Hepatocyte (in vitro differentiated cells): Measurements from ENCODE around the gene CR2. TPM values are rescaled to one million over a fixed set of nuclear protein-coding genes. Genes with fewer than 3 reads are reported as not detected.
"Not testable (repeated sequence)": the region's sequence is repeated elsewhere in the genome, so short reads cannot be mapped to it uniquely, and the experiment has no call there.

Source experiments
- DNase-seq: peaks from one replicate; pipeline ENCODE4 v3.0.0-alpha.2; 2016; ENCODE audit warnings: low spot score
- H2AFZ ChIP-seq: fragments of 200-600 bp; sonication (generic); 2 replicates; pipeline ENCODE4 v1.6.0; 2016; ENCODE audit warnings: antibody characterized with exemption, mild to moderate bottlenecking
- H3K27ac ChIP-seq: fragments of 200-600 bp; sonication (generic); 2 replicates; pipeline ENCODE4 v1.5.1; 2016; ENCODE audit warnings: mild to moderate bottlenecking
- H3K27me3 ChIP-seq: fragments of 200-600 bp; sonication (generic); 2 replicates; pipeline ENCODE4 v1.6.1; 2016
- H3K36me3 ChIP-seq: fragments of 200-600 bp; sonication (generic); replicated peaks from 2 replicates; pipeline ENCODE4 v1.5.1; 2016; ENCODE audit warnings: low read depth; ENCODE audit not compliant: insufficient read depth
- H3K4me1 ChIP-seq: fragments of 200-600 bp; sonication (generic); 2 replicates; pipeline ENCODE4 v1.5.1; 2016; ENCODE audit warnings: mild to moderate bottlenecking, moderate library complexity; ENCODE audit not compliant: insufficient read depth
- H3K4me2 ChIP-seq: fragments of 200-600 bp; sonication (generic); 2 replicates; pipeline ENCODE4 v1.6.0; 2016
- H3K4me3 ChIP-seq: fragments of 200-600 bp; sonication (generic); 2 replicates; pipeline ENCODE4 v1.5.1; 2016; ENCODE audit warnings: mild to moderate bottlenecking
- H3K79me2 ChIP-seq: fragments of 200-600 bp; sonication (generic); 2 replicates; pipeline ENCODE4 v1.6.0; 2017; ENCODE audit warnings: mild to moderate bottlenecking
- H3K9me2 ChIP-seq: fragments of 200-600 bp; sonication (generic); replicated peaks from 2 replicates; pipeline ENCODE4 v1.6.0; 2017; ENCODE audit warnings: mild to moderate bottlenecking; ENCODE audit not compliant: insufficient read depth
- H3K9me3 ChIP-seq: fragments of 200-600 bp; sonication (generic); 2 replicates; pipeline ENCODE4 v1.5.1; 2016; ENCODE audit warnings: low read depth, mild to moderate bottlenecking
- H4K20me1 ChIP-seq: fragments of 200-600 bp; sonication (generic); 2 replicates; pipeline ENCODE4 v1.6.0; 2016; ENCODE audit warnings: mild to moderate bottlenecking; ENCODE audit not compliant: insufficient read depth, poor library complexity, severe bottlenecking
- EZH2 ChIP-seq: fragments of 200-600 bp; sonication (generic); IDR thresholded peaks from 2 replicates; pipeline ENCODE4 v1.6.1; 2016; ENCODE audit warnings: antibody characterized with exemption, mild to moderate bottlenecking, borderline replicate concordance
- EZH2phosphoT487 ChIP-seq: fragments of 200-600 bp; sonication (generic); IDR thresholded peaks from one replicate; pipeline ENCODE4 v1.6.1; 2018; ENCODE audit warnings: antibody characterized with exemption, mild to moderate bottlenecking, low read depth, moderate library complexity; ENCODE audit not compliant: unreplicated experiment, severe bottlenecking
- WGBS: methylation state at CpG from one replicate; pipeline ENCODE4 v1.1.6; 2016; ENCODE audit warnings: low lambda C conversion rate; ENCODE audit errors: missing lambda C conversion rate; 5-methylcytosine and 5-hydroxymethylcytosine counted together
- polyA plus RNA-seq: library from polyadenylated mRNA; unstranded; fragments of >200 nt; fragmentation: Nextera tagmentation; extraction: Ambion mirVana; gene quantifications from 2 replicates; pipeline ENCODE4 v1.2.1, GENCODE V29; 2016
- total RNA-seq: library from RNA; depleted of rRNA; stranded (reverse); fragments of >200 nt; gene quantifications from 2 replicates; pipeline ENCODE4 v1.2.3, GENCODE V29; 2014
- TF ChIP-seq, protein P1 (sequence below): fragments of 200-600 bp; sonication (generic); IDR thresholded peaks from 2 replicates; pipeline ENCODE4 v1.5.1; 2016; ENCODE audit warnings: antibody characterized with exemption, mild to moderate bottlenecking; ENCODE audit not compliant: poor library complexity

The CR2 gene
- total and polyA plus RNA-seq, 2 experiments from 2014 or later = 0.17 TPM; not detected in 1

DNA sequence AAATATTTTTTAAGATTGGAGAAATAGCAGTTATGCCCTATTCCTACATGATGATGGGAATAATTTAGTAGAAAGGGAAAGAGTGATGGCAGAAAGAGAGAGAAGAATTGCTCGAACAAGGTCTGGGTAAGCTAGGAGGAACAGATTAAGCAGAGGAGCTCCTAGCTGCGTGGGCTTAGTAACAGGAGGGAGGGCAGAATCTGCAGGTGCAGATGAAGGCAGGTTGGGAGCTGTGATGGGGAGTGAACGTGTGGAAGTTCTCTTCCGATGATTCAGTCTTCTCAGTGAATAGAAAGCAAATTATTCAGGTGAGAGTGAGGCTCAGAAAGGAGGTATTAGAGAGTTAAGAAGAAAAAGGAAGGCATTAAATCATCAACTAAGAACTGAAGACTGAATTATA, 33.5 kb downstream of the CR2 start:
- Histone ChIP-seq H3K27me3 (peaks cover 26% of the 10 kb centered on the region), H3K4me2 (no peak overlapping the region), H3K4me1 (no peaks in the 10 kb centered on the region), H3K27ac (no peak overlapping the region), H3K79me2 (no peaks in the 10 kb centered on the region), H3K9me2 (no peaks in the 10 kb centered on the region), H4K20me1 (no peaks in the 10 kb centered on the region), H3K9me3 (no peaks in the 10 kb centered on the region), H3K36me3 (no peaks in the 10 kb centered on the region), H3K4me3 (no peak overlapping the region), H2AFZ (no peak overlapping the region)
- DNase-seq = no peak
- TF ChIP-seq EZH2 (no peak), EZH2phosphoT487 (no peak)
- 86% methylated on average over 4 of the region's 4 CpGs for WGBS

DNA sequence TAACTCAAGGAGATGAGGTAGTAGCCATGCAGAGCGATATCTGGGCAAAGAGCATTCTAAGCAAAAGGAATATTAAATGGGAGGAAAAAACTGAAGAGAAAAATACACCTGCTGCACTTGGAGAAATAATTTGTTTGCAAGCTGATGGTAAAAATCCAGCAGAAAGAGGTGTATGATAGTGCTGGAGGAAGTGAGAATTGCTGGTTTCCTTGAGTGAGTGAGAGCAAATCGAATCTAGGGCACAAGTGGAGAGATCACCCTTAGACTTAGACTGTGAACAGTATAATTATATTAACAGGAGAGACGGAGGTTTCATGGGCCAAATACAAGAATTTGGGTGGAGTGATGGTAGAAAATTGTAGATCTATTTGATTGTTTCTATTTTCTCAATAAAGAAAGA, 39.1 kb downstream of the CR2 start:
- 84% methylated on average over 3 of the region's 3 CpGs for WGBS
- no peaks in the 10 kb centered on the region for H4K20me1 ChIP-seq
- no peak for DNase-seq
- H3K27ac ChIP-seq = no peak overlapping the region
- no peak for TF ChIP-seq EZH2
- TF ChIP-seq, protein P1, sequence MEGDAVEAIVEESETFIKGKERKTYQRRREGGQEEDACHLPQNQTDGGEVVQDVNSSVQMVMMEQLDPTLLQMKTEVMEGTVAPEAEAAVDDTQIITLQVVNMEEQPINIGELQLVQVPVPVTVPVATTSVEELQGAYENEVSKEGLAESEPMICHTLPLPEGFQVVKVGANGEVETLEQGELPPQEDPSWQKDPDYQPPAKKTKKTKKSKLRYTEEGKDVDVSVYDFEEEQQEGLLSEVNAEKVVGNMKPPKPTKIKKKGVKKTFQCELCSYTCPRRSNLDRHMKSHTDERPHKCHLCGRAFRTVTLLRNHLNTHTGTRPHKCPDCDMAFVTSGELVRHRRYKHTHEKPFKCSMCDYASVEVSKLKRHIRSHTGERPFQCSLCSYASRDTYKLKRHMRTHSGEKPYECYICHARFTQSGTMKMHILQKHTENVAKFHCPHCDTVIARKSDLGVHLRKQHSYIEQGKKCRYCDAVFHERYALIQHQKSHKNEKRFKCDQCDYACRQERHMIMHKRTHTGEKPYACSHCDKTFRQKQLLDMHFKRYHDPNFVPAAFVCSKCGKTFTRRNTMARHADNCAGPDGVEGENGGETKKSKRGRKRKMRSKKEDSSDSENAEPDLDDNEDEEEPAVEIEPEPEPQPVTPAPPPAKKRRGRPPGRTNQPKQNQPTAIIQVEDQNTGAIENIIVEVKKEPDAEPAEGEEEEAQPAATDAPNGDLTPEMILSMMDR = no peak
- TF ChIP-seq EZH2phosphoT487 = no peak
- H3K9me3 ChIP-seq = no peaks in the 10 kb centered on the region
- H3K4me2 ChIP-seq = no peak overlapping the region
- peaks cover 4% of the 10 kb centered on the region for H3K4me1 ChIP-seq
- no peak overlapping the region for H3K4me3 ChIP-seq
- no peaks in the 10 kb centered on the region for H3K79me2 ChIP-seq
- H3K27me3 ChIP-seq = peaks cover 61% of the 10 kb centered on the region
- no peaks in the 10 kb centered on the region for H3K36me3 ChIP-seq
- no peaks in the 10 kb centered on the region for H3K9me2 ChIP-seq
- no peak overlapping the region for H2AFZ ChIP-seq

DNA sequence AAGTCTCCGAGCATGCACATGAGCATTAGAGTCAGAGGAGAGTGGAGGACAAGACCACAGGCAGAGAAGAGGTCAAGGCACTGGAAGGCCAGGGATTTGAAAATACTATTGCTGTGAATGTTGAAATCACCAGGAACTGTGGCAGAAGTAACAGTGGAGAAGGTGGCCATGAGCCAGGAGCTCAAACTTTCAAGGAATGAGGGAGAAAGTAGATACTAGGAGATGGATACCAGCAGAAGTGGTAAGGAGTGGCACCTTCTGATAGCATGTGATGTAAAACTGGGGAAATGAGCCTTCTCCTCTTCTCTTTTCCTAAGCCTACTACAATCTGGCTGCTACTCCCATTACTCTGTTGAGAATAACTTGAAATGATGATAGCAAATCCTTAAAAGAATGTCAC, 40.0 kb downstream of the CR2 start:
- no peak for TF ChIP-seq EZH2
- Histone ChIP-seq H3K27ac (no peak overlapping the region), H3K36me3 (no peaks in the 10 kb centered on the region), H3K79me2 (no peaks in the 10 kb centered on the region), H3K4me3 (no peak overlapping the region), H3K9me3 (no peaks in the 10 kb centered on the region), H3K9me2 (no peaks in the 10 kb centered on the region), H3K4me2 (no peak overlapping the region), H3K4me1 (peaks cover 4% of the 10 kb centered on the region), H3K27me3 (peaks cover 65% of the 10 kb centered on the region), H4K20me1 (no peaks in the 10 kb centered on the region), H2AFZ (no peak overlapping the region)
- 96% methylated on average over 1 of the region's 1 CpG for WGBS
- no peak for DNase-seq

DNA sequence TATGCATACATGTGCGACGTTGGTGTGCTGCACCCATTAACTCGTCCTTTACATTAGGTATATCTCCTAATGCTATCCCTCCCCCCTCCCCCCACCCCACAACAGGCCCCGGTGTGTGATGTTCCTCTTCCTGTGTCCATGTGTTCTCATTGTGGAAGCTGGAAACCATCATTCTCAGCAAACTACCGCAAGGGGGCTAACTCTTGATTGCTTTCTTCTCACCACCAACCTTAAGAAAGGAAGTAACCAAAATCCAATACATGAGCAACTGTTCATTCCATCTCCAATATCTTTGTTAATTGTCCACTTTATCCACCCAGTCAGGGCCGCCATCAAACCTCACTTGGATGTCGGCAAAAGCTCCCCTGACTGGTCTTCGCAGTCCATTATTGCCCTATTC, 41.2 kb downstream of the CR2 start:
- not testable (repeated sequence) for H3K27ac ChIP-seq, H3K4me3 ChIP-seq, H3K9me3 ChIP-seq, H3K4me1 ChIP-seq, H3K36me3 ChIP-seq, H3K79me2 ChIP-seq, H2AFZ ChIP-seq, H4K20me1 ChIP-seq, DNase-seq, H3K9me2 ChIP-seq
- Histone ChIP-seq H3K4me2 (peak overlapping the region; percentile 95), H3K27me3 (peaks cover 66% of the 10 kb centered on the region)
- WGBS = 81% methylated on average over 8 of the region's 8 CpGs

DNA sequence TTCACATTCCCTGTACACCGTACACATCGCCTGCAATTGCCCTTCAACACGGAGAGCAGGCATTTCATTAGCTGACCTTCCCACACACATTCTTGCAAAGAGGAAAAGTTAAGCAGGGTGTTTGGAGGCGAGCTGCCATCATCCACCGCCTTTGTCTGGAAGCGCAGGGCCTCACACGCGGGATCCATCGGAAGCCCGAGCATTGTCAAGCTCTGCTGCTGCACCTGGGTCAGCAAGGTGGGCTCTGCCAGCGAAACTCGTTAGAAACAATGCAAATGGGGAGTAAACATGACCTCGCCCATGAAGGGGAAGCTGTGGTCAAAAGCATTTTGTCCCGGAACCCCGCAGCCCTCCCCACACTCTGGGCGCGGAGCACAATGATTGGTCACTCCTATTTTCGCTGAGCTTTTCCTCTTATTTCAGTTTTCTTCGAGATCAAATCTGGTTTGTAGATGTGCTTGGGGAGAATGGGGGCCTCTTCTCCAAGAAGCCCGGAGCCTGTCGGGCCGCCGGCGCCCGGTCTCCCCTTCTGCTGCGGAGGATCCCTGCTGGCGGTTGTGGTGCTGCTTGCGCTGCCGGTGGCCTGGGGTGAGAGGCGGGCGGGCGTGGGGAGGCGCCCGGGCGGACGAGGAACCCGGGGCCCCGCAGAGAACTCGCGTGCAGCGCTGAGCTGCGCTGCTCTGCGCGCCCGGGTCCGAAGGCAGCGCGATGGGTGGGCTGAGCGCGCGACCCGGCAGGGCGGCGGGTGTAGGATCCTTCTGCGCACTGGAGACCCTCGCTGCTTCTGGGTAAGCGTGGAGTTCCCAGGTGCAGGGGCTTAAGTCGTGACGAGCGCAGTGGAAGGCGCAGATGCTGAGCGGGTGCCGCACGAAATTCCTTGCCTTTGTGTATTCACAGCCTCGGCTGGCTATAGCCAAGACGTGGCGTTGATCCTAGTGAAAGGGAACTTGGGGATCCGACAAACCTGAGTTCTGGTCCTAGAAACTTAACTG, 42.0 kb downstream of the CR2 start, which contains the start of gene CR1:
TSS of gene CR1 (plus strand) at position 357 of the 992 bp plus-strand sequence. CDS start at position 468, 111 bp downstream.
- WGBS = 5% methylated on average over 57 of the region's 68 CpGs
- TF ChIP-seq EZH2 = no peak
- TF ChIP-seq, protein P1 = no peak
- no peak for TF ChIP-seq EZH2phosphoT487
- Histone ChIP-seq H3K27me3 (peaks cover 71% of the 10 kb centered on the region), H3K9me3 (no peaks in the 10 kb centered on the region), H3K27ac (no peak within 1 kb of the TSS), H3K9me2 (no peaks in the 10 kb centered on the region), H3K4me1 (peaks cover 4% of the 10 kb centered on the region), H3K4me3 (peak within 1 kb of the TSS; percentile 44), H3K4me2 (peak within 1 kb of the TSS; percentile 95), H3K36me3 (no peaks in the 10 kb centered on the region), H4K20me1 (no peaks in the 10 kb centered on the region), H3K79me2 (no peaks in the 10 kb centered on the region), H2AFZ (peak within 1 kb of the TSS; percentile 89)
- DNase-seq = peak; percentile 23
